ENCODE measurements around the gene ARHGAP15. TPM values are rescaled to one million over a fixed set of nuclear protein-coding genes. Genes with fewer than 3 reads are reported as not detected.

ARHGAP15 gene
- total RNA-seq, 3 donors from 2014 or later: 5.3 to 8.2 (median 5.8) TPM

DNA sequence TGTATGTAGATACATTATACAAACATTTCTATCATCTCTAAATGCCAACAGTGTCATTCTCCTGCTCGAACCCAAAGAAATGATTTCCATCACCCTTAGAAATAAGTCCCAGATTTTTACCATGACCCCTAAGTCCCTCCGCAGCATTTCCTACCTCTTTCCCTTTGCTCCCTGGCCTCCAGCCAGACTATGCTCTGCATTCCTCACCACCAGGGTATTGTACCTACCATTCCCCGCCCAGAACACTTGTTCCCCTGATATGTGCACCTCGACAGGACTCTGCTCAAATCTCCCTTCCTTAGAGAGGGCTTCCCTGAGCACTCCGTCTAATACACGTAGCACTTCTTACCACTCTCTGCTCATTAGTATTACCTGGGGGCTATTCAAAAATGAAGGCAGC is 630.2 kb downstream of the ARHGAP15 start:
- intact Hi-C loops (cut with DNase I, micrococcal nuclease): no loop called here
- no peaks in the 10 kb centered on the region for H3K9me3 ChIP-seq
- H3K4me1 ChIP-seq (ENCODE audit: low read depth): no peaks in the 10 kb centered on the region
- ATAC-seq (no peak), DNase-seq (no peak)
- TF ChIP-seq, protein P1, sequence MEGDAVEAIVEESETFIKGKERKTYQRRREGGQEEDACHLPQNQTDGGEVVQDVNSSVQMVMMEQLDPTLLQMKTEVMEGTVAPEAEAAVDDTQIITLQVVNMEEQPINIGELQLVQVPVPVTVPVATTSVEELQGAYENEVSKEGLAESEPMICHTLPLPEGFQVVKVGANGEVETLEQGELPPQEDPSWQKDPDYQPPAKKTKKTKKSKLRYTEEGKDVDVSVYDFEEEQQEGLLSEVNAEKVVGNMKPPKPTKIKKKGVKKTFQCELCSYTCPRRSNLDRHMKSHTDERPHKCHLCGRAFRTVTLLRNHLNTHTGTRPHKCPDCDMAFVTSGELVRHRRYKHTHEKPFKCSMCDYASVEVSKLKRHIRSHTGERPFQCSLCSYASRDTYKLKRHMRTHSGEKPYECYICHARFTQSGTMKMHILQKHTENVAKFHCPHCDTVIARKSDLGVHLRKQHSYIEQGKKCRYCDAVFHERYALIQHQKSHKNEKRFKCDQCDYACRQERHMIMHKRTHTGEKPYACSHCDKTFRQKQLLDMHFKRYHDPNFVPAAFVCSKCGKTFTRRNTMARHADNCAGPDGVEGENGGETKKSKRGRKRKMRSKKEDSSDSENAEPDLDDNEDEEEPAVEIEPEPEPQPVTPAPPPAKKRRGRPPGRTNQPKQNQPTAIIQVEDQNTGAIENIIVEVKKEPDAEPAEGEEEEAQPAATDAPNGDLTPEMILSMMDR (IDR thresholded peaks at IDR 0.05): no peak
- H3K36me3 ChIP-seq (ENCODE audit: low read depth): no peaks in the 10 kb centered on the region
- no peak overlapping the region for H3K4me3 ChIP-seq

DNA sequence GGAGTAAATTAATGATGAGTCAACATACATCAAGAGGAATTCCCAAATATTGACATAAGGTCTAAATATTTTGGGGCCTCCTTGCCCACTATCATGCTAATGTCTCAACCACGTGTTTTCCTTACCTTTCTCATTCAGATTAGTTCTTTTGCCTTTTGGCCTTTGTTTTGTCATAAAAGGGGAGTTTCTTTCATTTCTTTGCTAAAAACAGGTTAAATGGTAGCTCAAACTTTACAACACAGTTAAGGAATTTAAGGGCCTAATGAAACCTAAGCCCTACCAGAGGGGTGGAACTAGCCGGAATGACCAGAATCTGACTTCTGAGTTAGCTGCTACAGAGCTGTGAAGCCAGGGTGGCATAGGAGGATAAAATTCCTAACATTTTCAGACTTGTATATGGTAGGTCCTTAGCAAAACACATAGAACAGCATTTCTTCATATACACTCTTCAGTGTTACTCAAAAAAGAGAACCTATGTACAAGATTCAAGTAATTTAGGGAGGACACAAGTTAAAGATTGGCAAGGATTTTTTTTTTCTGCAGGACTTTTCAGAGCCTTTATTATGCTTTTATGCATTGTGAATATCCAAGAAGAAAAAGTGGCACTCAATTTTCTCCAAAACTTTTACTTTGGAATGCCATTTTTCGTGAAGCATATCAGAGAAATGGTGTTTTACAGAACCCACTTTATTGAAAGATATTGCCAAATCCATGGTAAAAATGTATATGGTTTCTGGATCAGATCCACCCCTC is 633.1 kb downstream of the ARHGAP15 start:
- DNase-seq (no peak), ATAC-seq (no peak)
- no peak overlapping the region for H3K4me3 ChIP-seq
- no peaks in the 10 kb centered on the region for H3K9me3 ChIP-seq
- intact Hi-C loops (cut with DNase I, micrococcal nuclease): no loop called here
- H3K4me1 ChIP-seq (ENCODE audit: low read depth): no peaks in the 10 kb centered on the region
- TF ChIP-seq, protein P1 (IDR thresholded peaks at IDR 0.05): no peak
- H3K36me3 ChIP-seq (ENCODE audit: low read depth): no peaks in the 10 kb centered on the region

DNA sequence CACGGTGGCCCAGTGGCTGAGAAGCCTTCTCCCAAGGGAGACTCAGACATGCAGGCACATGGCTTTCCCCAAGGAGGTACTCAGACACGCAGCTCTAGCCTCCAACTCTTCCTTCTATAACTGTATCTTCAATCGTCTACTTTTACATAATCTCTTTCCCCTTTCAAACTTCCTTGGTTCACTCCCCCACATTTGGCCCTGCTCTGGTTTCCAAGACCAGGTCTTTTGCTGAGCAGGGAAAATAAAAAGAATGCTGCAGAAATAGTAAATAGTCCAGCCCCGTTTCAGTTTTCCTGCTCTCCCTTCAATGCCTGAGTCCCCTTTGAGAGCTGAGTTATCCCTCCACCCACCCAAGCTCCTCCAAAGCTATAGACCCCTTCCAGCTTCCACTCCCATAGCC is 635.0 kb downstream of the ARHGAP15 start:
- Histone ChIP-seq H3K4me1 (ENCODE audit: low read depth) (no peaks in the 10 kb centered on the region), H3K9me3 (no peaks in the 10 kb centered on the region), H3K36me3 (ENCODE audit: low read depth) (no peaks in the 10 kb centered on the region), H3K4me3 (no peak overlapping the region)
- intact Hi-C loops (cut with DNase I, micrococcal nuclease): no loop called here
- TF ChIP-seq, protein P1 (IDR thresholded peaks at IDR 0.05): no peak
- no peak for DNase-seq
- ATAC-seq: no peak

DNA sequence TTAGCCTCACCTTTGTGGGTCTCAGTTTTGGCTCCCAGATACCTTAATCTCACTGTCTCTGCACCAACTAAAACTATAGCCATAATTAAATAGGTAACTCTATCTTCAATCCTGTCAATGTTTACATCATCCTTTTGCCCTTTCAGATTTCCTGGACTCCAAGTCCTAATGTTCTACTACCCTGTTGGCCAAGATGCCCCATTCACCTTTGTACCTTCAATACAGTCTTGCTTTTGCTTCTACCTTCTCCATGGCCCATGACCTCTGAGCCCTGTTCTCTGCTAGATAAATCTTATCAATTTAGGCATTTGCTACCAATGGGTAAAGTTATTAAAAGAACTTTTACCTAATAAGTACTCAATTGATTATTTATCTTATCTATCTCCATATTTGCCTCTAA is 635.5 kb downstream of the ARHGAP15 start:
- H3K4me1 ChIP-seq (ENCODE audit: low read depth): no peaks in the 10 kb centered on the region

DNA sequence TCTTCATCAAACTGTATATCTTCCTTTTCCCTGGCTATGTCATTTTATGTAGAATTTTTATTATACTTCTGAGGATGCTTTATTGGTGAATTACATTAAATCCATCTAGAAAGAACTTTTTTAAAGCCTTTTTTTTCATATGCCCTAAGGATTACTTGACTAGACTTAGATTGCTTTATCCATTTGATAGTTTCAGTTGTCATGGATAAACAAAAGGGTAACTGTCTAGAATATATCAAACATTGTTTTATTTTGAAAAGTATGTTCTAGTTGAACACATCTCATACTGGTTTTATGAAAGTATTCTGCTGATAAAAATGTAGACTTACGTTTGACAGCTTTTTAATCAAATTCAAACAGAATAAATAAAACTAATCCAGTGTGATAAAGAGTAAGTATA is 639.8 kb downstream of the ARHGAP15 start:
- Histone ChIP-seq H3K36me3 (ENCODE audit: low read depth) (no peaks in the 10 kb centered on the region), H3K9me3 (no peaks in the 10 kb centered on the region)
- TF ChIP-seq, protein P1 (IDR thresholded peaks at IDR 0.05): no peak

More for the DNA sequence above, 635.5 kb downstream of the ARHGAP15 start:
- Histone ChIP-seq H3K36me3 (ENCODE audit: low read depth) (no peaks in the 10 kb centered on the region), H3K4me3 (no peak overlapping the region), H3K9me3 (no peaks in the 10 kb centered on the region)
- intact Hi-C loops (cut with DNase I, micrococcal nuclease): no loop called here
- ATAC-seq (no peak), DNase-seq (no peak)
- TF ChIP-seq, protein P1 (IDR thresholded peaks at IDR 0.05): no peak

More for the DNA sequence above, 639.8 kb downstream of the ARHGAP15 start:
- no peak for ATAC-seq
- intact Hi-C loops (cut with DNase I, micrococcal nuclease): no loop called here
- no peak for DNase-seq
- H3K4me1 ChIP-seq (ENCODE audit: low read depth): no peaks in the 10 kb centered on the region
- H3K4me3 ChIP-seq: no peak overlapping the region
